ENCODE measurements around the gene RAB4A.
"Not testable (repeated sequence)": the region's sequence is repeated elsewhere in the genome, so short reads cannot be mapped to it uniquely, and the experiment has no call there.

The RAB4A gene

GRCh38 chr1:229273507-229274232, 2.8 kb downstream of the RAB4A start:
- DNase-seq, result no peak

GRCh38 chr1:229275005-229275404, 4.1 kb downstream of the RAB4A start:
- DNase-seq, result no peak

GRCh38 chr1:229278120-229278741, 7.3 kb downstream of the RAB4A start:
- no peak for DNase-seq

GRCh38 chr1:229279242-229279641, 8.3 kb downstream of the RAB4A start:
- no peak for DNase-seq

- DNase-seq, result no peak
Observed at GRCh38 chr1:229280037-229280828, 9.3 kb downstream of the RAB4A start.

- DNase-seq, result no peak
Observed at GRCh38 chr1:229280921-229281320, 10.0 kb downstream of the RAB4A start.

- no peak for DNase-seq
Observed at GRCh38 chr1:229281339-229281926, 10.5 kb downstream of the RAB4A start.

- DNase-seq, result no peak
Observed at GRCh38 chr1:229282295-229282823, 11.4 kb downstream of the RAB4A start.

GRCh38 chr1:229283183-229283611, 12.3 kb downstream of the RAB4A start:
- no peak for DNase-seq

GRCh38 chr1:229284887-229285286, 14.0 kb downstream of the RAB4A start:
- DNase-seq, result no peak

GRCh38 chr1:229285440-229285839, 14.5 kb downstream of the RAB4A start:
- no peak for DNase-seq

GRCh38 chr1:229286099-229286766, 15.3 kb downstream of the RAB4A start:
- DNase-seq, result no peak

- no peak for DNase-seq
Observed at GRCh38 chr1:229287267-229287666, 16.4 kb downstream of the RAB4A start.

- DNase-seq, result no peak
Observed at GRCh38 chr1:229288516-229288915, 17.6 kb downstream of the RAB4A start.

GRCh38 chr1:229291686-229292085, 20.8 kb downstream of the RAB4A start:
- not testable (repeated sequence) for DNase-seq

- no peak for DNase-seq
Observed at GRCh38 chr1:229293528-229294204, 22.8 kb downstream of the RAB4A start.

- no peak for DNase-seq
Observed at GRCh38 chr1:229295745-229296144, 24.8 kb downstream of the RAB4A start.

- DNase-seq, result no peak
Observed at GRCh38 chr1:229296541-229296941, 25.6 kb downstream of the RAB4A start.

- DNase-seq, result no peak
Observed at GRCh38 chr1:229297746-229298145, 26.8 kb downstream of the RAB4A start.

GRCh38 chr1:229298420-229298819, 27.5 kb downstream of the RAB4A start:
- no peak for DNase-seq

- DNase-seq, result no peak
Observed at GRCh38 chr1:229298887-229299503, 28.1 kb downstream of the RAB4A start.
